ENCODE measurements around the gene SUPT5H. TPM values are rescaled to one million over a fixed set of nuclear protein-coding genes. Genes with fewer than 3 reads are reported as not detected.

SUPT5H gene
- total and polyA plus RNA-seq, 10 of the 15 experiments (the other 5 are each of a cell fraction or from before 2014, with no cell fraction given), result 27.2 to 194 (median 83.6) TPM

DNA sequence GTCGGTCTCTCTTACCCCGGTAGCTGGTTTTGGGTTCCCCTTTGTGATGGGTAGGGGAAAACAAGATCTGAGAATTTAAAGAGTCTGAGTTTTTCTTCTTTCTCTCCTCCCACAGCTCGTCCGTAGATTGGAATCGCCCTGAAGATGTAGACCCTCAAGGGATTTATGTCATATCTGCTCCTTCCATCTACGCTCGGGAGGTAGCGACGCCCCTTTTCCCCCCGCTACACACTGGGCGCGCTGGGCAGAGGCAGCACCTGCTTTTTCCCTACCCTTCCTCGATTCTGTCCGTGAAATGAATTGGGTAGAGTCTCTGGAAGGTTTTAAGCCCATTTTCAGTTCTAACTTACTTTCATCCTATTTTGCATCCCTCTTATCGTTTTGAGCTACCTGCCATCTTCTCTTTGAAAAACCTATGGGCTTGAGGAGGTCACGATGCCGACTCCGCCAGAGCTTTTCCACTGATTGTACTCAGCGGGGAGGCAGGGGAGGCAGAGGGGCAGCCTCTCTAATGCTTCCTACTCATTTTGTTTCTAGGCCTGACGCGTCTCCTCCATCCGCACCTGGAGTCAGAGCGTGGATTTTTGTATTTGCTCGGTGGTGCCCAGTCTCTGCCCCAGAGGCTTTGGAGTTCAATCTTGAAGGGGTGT is 62.5 kb downstream of the SUPT5H start (continued):
- TF ChIP-seq, protein P1, sequence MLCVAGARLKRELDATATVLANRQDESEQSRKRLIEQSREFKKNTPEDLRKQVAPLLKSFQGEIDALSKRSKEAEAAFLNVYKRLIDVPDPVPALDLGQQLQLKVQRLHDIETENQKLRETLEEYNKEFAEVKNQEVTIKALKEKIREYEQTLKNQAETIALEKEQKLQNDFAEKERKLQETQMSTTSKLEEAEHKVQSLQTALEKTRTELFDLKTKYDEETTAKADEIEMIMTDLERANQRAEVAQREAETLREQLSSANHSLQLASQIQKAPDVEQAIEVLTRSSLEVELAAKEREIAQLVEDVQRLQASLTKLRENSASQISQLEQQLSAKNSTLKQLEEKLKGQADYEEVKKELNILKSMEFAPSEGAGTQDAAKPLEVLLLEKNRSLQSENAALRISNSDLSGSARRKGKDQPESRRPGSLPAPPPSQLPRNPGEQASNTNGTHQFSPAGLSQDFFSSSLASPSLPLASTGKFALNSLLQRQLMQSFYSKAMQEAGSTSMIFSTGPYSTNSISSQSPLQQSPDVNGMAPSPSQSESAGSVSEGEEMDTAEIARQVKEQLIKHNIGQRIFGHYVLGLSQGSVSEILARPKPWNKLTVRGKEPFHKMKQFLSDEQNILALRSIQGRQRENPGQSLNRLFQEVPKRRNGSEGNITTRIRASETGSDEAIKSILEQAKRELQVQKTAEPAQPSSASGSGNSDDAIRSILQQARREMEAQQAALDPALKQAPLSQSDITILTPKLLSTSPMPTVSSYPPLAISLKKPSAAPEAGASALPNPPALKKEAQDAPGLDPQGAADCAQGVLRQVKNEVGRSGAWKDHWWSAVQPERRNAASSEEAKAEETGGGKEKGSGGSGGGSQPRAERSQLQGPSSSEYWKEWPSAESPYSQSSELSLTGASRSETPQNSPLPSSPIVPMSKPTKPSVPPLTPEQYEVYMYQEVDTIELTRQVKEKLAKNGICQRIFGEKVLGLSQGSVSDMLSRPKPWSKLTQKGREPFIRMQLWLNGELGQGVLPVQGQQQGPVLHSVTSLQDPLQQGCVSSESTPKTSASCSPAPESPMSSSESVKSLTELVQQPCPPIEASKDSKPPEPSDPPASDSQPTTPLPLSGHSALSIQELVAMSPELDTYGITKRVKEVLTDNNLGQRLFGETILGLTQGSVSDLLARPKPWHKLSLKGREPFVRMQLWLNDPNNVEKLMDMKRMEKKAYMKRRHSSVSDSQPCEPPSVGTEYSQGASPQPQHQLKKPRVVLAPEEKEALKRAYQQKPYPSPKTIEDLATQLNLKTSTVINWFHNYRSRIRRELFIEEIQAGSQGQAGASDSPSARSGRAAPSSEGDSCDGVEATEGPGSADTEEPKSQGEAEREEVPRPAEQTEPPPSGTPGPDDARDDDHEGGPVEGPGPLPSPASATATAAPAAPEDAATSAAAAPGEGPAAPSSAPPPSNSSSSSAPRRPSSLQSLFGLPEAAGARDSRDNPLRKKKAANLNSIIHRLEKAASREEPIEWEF (IDR thresholded peaks at IDR 0.05; ENCODE audit: insufficient replicate concordance, low read depth, low read length), result no peak
- TF ChIP-seq, protein P2, sequence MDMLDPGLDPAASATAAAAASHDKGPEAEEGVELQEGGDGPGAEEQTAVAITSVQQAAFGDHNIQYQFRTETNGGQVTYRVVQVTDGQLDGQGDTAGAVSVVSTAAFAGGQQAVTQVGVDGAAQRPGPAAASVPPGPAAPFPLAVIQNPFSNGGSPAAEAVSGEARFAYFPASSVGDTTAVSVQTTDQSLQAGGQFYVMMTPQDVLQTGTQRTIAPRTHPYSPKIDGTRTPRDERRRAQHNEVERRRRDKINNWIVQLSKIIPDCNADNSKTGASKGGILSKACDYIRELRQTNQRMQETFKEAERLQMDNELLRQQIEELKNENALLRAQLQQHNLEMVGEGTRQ (IDR thresholded peaks at IDR 0.05; ENCODE audit: borderline replicate concordance, low read depth, low read length), result no peak
- no peak for TF ChIP-seq GABPA (IDR thresholded peaks at IDR 0.05; ENCODE audit: low read depth)
- TF ChIP-seq FOS (IDR thresholded peaks at IDR 0.05; ENCODE audit: borderline replicate concordance, extremely low read depth, insufficient read length), result no peak

DNA sequence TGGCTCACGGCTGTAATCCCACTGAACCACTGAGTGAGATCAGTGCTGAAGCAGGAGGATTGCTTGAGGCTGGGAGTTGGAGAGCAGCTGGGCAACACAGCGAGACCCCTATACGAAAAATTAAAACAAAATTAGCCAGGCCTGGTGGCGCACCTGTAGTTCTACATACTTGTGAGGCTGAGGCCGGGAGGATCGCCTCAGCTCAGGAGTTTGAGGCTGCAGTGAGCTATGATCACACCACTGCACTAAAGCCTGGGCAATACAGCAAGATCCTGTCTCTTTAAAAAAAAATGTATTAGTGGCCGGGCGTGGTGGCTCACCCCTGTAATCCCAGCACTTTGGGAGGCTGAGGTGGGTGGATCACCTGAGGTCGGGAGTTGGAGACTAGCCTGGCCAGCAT is 63.2 kb downstream of the SUPT5H start:
- no peak overlapping the region for H3K9ac ChIP-seq (ENCODE audit: control insufficient read depth, insufficient read depth, low read length)
- peaks cover 8% of the 10 kb centered on the region; the same call in 1 of the 2 replicates for H3K4me1 ChIP-seq (ENCODE audit: control insufficient read depth, insufficient read depth, low read length)
- POLR2A ChIA-PET, result no interaction called here
- no peak overlapping the region for H3K4me3 ChIP-seq
- BruUV-seq (replicated peaks), result no TSS peak
- DNase-seq (ENCODE audit: low read depth, low spot score) (no peak), FAIRE-seq (no peak), ATAC-seq (no peak)
- TF ChIP-seq EGR1 (IDR thresholded peaks at IDR 0.05; ENCODE audit: borderline replicate concordance in 1 of 2, low read depth in 2 of 2, low read length in 2 of 2) (no peak), PAX5 (IDR thresholded peaks at IDR 0.05; ENCODE audit: borderline replicate concordance, low read depth, low read length) (no peak), EP300 (IDR thresholded peaks at IDR 0.05; ENCODE audit: borderline replicate concordance in 1 of 2, control insufficient read depth in 1 of 2, low read depth in 2 of 2, low read length in 2 of 2) (no peak), NFYA (IDR thresholded peaks at IDR 0.05; ENCODE audit: borderline replicate concordance, low read depth, low read length) (no peak), PAX8 (IDR thresholded peaks at IDR 0.05) (no peak)
- H3K27ac ChIP-seq (ENCODE audit: control insufficient read depth, insufficient read depth), result no peak overlapping the region
- H3K79me2 ChIP-seq (ENCODE audit: control insufficient read depth, insufficient read depth, low read length), result no peaks in the 10 kb centered on the region
- SMC1A ChIA-PET (ENCODE audit: uncharacterized antibody, unreplicated experiment), result interaction anchor here (0.6 kb wide), 1 partner anchor 299 kb away, joined by 3 read pairs; no protein-coding TSS in a partner anchor
- no peaks in the 10 kb centered on the region for H3K27me3 ChIP-seq (replicated peaks in 1 of 2; ENCODE audit: control insufficient read depth in 2 of 2, insufficient read depth in 2 of 2, low read length in 1 of 2)
- no peak overlapping the region for H3K4me2 ChIP-seq (ENCODE audit: control insufficient read depth, insufficient read depth)
- in situ Hi-C loops (cut with MboI), result no loop called here
- intact Hi-C loops (cut with micrococcal nuclease; ENCODE audit: unreplicated experiment), result no loop called here
- no peaks in the 10 kb centered on the region for H3K9me3 ChIP-seq (replicated peaks; ENCODE audit: control insufficient read depth, insufficient read depth, low read length)
- H3K36me3 ChIP-seq (ENCODE audit: control insufficient read depth in 2 of 2, insufficient read depth in 2 of 2, low read length in 1 of 2), result no peaks in the 10 kb centered on the region
- RAD21 ChIA-PET (ENCODE audit: unreplicated experiment), result no interaction called here
- WGBS (ENCODE audit: insufficient coverage, insufficient replicate concordance, low lambda C conversion rate, missing lambda C conversion rate), result 80% methylated on average over 9 of the region's 9 CpGs
- CTCF ChIA-PET, result interaction anchor here (0.8 to 1.3 kb wide), 4 partner anchors 9 to 163 kb away, joined by 3 to 4 read pairs (median 3); no protein-coding TSS in a partner anchor
- H4K20me1 ChIP-seq (ENCODE audit: control insufficient read depth, insufficient read depth), result no peaks in the 10 kb centered on the region
- no peak overlapping the region for H2AFZ ChIP-seq (ENCODE audit: control insufficient read depth, low read depth, low read length)

Data from GM12878 (cell line).